Lower lobe of right lung (tissue), 2 donors: ENCODE data around the gene BPIFB2. TPM values are rescaled to one million over a fixed set of nuclear protein-coding genes. Genes with fewer than 3 reads are reported as not detected.

Source experiments
- ATAC-seq, 2 donors: fragments of 200-7000 bp; cut with Tn5 transposase; one replicate each; pipeline ENCODE4 v1.9.1; 2020 to 2022; ENCODE audit warnings: mild to moderate bottlenecking in 2 of 2, moderate library complexity in 2 of 2
- DNase-seq: peaks from one replicate; pipeline ENCODE4 v3.0.0-alpha.2; 2020
- H3K27ac ChIP-seq: fragments of 200-600 bp; one replicate; pipeline ENCODE4 v1.8.0; 2022
- H3K27me3 ChIP-seq: fragments of 200-600 bp; one replicate; pipeline ENCODE4 v1.8.0; 2022; ENCODE audit warnings: low read depth
- H3K36me3 ChIP-seq: fragments of 200-600 bp; one replicate; pipeline ENCODE4 v1.8.0; 2022; ENCODE audit warnings: mild to moderate bottlenecking
- H3K4me1 ChIP-seq: fragments of 200-600 bp; one replicate; pipeline ENCODE4 v1.8.0; 2022
- H3K4me3 ChIP-seq: fragments of 200-600 bp; one replicate; pipeline ENCODE4 v1.8.0; 2022; ENCODE audit warnings: mild to moderate bottlenecking
- H3K9me3 ChIP-seq: fragments of 200-600 bp; one replicate; pipeline ENCODE4 v1.8.0; 2022
- CTCF ChIP-seq: fragments of 200-600 bp; IDR thresholded peaks from one replicate; pipeline ENCODE4 v1.8.0; 2022; ENCODE audit warnings: antibody characterized with exemption, mild to moderate bottlenecking
- intact Hi-C: fragments of 100-400 bp; cut with DNase I; formaldehyde crosslinking; loops from one replicate; pipeline ENCODE4 v1.11.0; 2022
- total RNA-seq: library from RNA; stranded (reverse); fragmentation: NEBNext Ultra II Directional; extraction: Animal tissue kit (Norgen Biotek cat#: 25700); gene quantifications from one replicate; pipeline ENCODE4 v1.2.1, GENCODE V29; 2021
- donor health status: DM: no; HTN: yes; CAD: no; lungs with severe emphysema.

Gene BPIFB2
- total RNA-seq, 1 donor from 2014 or later, result 0.21 TPM

GRCh38 chr20:33005908-33006775, 1.4 kb upstream of the BPIFB2 start:
- Histone ChIP-seq H3K9me3 (peaks cover 5% of the 10 kb centered on the region), H3K27ac (no peak overlapping the region), H3K27me3 (no peaks in the 10 kb centered on the region), H3K36me3 (no peaks in the 10 kb centered on the region), H3K4me1 (no peaks in the 10 kb centered on the region), H3K4me3 (no peak overlapping the region)
- no peak for ATAC-seq
- intact Hi-C loops, result no loop called here
- no peak for TF ChIP-seq CTCF
- no peak for DNase-seq

- TF ChIP-seq CTCF, result no peak
- no peaks in the 10 kb centered on the region for H3K4me1 ChIP-seq
- H3K4me3 ChIP-seq, result no peak overlapping the region
- no peak overlapping the region for H3K27ac ChIP-seq
- H3K9me3 ChIP-seq, result peaks cover 5% of the 10 kb centered on the region
- no peak for DNase-seq
- no peaks in the 10 kb centered on the region for H3K36me3 ChIP-seq
- intact Hi-C loops, result no loop called here
- ATAC-seq, result no peak
- no peaks in the 10 kb centered on the region for H3K27me3 ChIP-seq
Measured at GRCh38 chr20:33006776-33007375, 628 bp upstream of the BPIFB2 start.

- intact Hi-C loops, result no loop called here
- no peak for TF ChIP-seq CTCF
- Histone ChIP-seq H3K9me3 (peaks cover 5% of the 10 kb centered on the region), H3K27me3 (no peaks in the 10 kb centered on the region), H3K27ac (no peak overlapping the region), H3K4me3 (no peak overlapping the region), H3K4me1 (no peaks in the 10 kb centered on the region), H3K36me3 (no peaks in the 10 kb centered on the region)
- DNase-seq (no peak), ATAC-seq (no peak)
Measured at GRCh38 chr20:33008336-33009213, 1.1 kb downstream of the BPIFB2 start.

- Histone ChIP-seq H3K4me1 (no peaks in the 10 kb centered on the region), H3K9me3 (peaks cover 5% of the 10 kb centered on the region), H3K36me3 (no peaks in the 10 kb centered on the region), H3K4me3 (no peak overlapping the region), H3K27ac (no peak overlapping the region), H3K27me3 (no peaks in the 10 kb centered on the region)
- DNase-seq (no peak), ATAC-seq (no peak)
- intact Hi-C loops, result no loop called here
- TF ChIP-seq CTCF, result no peak
Measured at GRCh38 chr20:33009214-33010132, 2.0 kb downstream of the BPIFB2 start.

- ATAC-seq (no peak), DNase-seq (no peak)
- H3K27me3 ChIP-seq, result no peaks in the 10 kb centered on the region
- H3K27ac ChIP-seq, result no peak overlapping the region
- peaks cover 4% of the 10 kb centered on the region for H3K9me3 ChIP-seq
- TF ChIP-seq CTCF, result no peak
- no peak overlapping the region for H3K4me3 ChIP-seq
- no peaks in the 10 kb centered on the region for H3K36me3 ChIP-seq
- intact Hi-C loops, result no loop called here
- no peaks in the 10 kb centered on the region for H3K4me1 ChIP-seq
Measured at GRCh38 chr20:33010133-33010504, 2.6 kb downstream of the BPIFB2 start.
